ENCODE measurements around the gene EIF2AK3.
"Not testable (repeated sequence)": the region's sequence is repeated elsewhere in the genome, so short reads cannot be mapped to it uniquely, and the experiment has no call there.

Gene EIF2AK3

DNA sequence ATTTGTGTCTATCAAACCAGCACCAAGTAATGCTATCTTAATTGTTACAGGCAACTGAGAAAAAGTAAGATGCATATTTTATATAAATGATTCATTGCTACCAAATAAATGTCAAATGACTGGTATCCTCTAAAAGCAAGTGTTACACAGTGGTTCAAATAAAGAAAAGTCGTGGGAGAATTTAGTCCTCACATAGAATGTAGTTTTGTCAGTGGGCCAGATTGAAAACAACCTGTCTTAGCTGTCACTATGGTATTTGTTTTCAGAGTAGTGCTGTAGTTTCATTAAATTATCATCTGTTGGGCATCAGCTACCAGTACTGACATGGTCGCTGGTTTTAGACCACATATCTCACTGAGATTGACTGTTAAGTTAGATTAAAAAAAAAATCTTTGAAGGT is 10.2 kb upstream of the EIF2AK3 start:
- DNase-seq (ENCODE audit: low read depth, low spot score): no peak

GRCh38 chr2:88636026-88636425 is 8.8 kb upstream of the EIF2AK3 start:
- DNase-seq (ENCODE audit: low read depth, low spot score): no peak

GRCh38 chr2:88632569-88632968 is 5.3 kb upstream of the EIF2AK3 start:
- DNase-seq (ENCODE audit: low read depth, low spot score): no peak

GRCh38 chr2:88628571-88628939 is 1.3 kb upstream of the EIF2AK3 start:
- no peak for DNase-seq (ENCODE audit: low read depth, low spot score)

DNA sequence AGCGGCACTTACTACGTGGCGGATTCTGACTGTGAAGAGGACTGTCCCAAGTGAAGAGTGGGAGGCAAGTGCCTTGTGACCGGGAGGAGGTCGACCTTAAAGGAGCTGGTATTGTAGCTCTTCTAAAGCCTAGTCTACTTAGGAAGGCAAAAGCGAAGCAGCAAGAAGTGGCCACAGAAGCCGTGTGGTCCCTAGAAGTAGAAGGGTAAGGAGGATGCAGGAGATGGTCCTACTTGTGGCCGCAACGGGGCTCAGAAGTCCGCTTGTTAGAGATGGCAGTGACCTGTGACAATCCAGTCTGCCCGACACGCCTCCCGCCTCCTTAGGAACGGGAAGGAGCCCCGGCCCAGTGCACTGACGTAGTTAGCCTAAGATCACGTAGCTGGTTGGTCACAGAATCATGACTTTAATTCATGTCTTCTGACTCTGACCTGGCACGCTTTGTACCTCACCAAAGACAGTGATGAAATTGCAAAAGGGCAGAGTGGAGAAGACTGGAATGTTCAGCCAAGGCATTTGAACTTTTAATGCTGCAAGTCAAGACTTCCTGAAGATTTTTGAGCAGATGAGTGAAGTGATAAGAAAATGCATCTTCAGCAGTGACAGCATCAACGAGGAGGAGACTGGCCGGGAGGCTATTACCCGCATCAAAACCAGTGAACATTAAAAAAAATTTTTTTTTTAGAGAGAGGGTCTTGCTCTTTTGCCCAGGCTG is 749 bp upstream of the EIF2AK3 start:
- peak; percentile 41 for DNase-seq (ENCODE audit: low read depth, low spot score)

- DNase-seq (ENCODE audit: low read depth, low spot score): peak; percentile 10
Observed at GRCh38 chr2:88626171-88627054, 851 bp downstream of the EIF2AK3 start.

- no peak for DNase-seq (ENCODE audit: low read depth, low spot score)
Observed at GRCh38 chr2:88624477-88624876, 2.8 kb downstream of the EIF2AK3 start.

DNA sequence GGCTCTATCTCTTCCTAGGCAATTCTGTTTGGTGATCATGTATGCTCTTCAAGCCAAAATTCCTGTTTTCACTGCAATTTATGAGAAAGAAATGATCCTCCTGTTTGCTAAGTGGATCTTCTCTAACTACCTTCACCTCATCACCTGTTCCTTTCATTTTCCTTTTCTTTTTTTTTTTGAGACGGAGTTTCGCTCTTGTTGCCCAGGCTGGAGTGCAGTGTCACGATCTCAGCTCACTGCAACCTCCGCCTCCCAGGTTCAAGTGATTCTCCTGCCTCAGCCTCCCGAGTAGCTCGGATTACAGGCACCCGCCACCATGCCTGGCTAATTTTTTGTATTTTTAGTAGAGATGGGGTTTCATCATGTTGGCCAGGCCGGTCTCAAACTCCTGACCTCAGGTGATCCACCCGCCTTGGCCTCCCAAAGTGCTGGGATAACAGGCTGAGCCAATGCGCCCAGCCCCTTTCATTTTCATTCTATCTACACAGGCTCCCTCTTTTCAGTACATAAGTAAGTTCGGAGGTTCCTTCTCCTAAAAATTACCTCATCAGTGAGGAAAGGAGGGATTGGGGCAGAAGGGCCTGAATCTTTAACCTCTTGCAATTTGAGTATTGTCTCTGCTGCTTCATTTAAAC is 3.3 kb downstream of the EIF2AK3 start:
- DNase-seq (ENCODE audit: low read depth, low spot score): not testable (repeated sequence)

- no peak for DNase-seq (ENCODE audit: low read depth, low spot score)
Observed at GRCh38 chr2:88622307-88622706, 5.0 kb downstream of the EIF2AK3 start.

DNA sequence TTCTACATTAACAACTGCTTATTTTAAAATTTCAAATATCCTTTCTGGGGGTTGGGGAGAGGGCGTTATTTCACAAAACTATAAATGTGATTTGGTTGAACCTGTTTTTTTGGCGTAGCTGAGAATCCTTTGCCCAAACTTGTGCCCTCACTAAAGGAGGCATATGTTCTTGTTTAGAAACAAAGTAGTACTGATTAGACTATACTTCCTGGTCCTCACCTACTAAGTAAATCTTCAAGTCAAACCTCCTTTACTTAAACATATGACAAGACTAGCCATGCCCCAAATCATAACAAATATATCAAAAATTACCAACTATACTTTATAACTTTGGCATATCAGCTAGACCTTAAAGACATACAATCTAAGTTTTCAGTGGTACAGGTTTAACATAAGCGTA is 5.8 kb downstream of the EIF2AK3 start:
- no peak for DNase-seq (ENCODE audit: low read depth, low spot score)

DNA sequence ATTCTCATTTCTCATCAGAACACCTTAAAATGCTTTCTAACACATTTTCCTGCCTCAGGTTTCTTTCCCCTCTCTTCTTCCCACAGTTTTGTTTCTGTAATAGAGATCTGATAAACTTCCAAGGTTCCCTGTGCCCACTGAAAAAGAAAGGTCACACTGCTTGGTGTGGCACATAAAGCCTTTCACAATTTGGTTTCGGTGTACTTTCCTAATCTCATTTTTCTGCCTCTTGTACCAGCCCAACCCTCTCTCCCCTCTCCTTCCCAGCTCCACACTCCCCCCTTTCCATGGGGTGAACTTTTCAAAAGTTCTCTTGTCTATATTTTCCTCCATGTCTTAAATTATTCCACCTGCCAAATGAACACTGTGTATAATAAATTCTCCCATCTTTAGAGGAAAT is 7.2 kb downstream of the EIF2AK3 start:
- no peak for DNase-seq (ENCODE audit: low read depth, low spot score)

DNA sequence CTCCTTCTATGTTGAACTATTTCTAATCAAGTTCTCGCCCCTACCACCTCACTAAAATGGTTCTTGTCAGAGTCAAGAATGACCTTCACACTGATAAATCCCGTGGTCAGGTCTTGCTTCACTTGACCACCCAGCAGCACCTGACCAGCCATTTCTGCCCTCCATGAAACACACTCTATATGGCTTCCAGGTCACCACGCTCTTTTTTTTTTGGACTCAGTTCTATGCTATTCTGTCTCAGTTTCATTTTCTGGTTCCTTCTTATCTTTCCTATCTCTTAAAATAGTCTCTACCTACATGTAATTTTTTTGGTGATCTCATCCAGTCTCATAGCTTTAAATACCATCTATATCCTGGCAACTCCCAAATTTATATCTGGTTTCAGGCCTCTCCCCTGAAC is 11.4 kb downstream of the EIF2AK3 start:
- no peak for DNase-seq (ENCODE audit: low read depth, low spot score)

DNA sequence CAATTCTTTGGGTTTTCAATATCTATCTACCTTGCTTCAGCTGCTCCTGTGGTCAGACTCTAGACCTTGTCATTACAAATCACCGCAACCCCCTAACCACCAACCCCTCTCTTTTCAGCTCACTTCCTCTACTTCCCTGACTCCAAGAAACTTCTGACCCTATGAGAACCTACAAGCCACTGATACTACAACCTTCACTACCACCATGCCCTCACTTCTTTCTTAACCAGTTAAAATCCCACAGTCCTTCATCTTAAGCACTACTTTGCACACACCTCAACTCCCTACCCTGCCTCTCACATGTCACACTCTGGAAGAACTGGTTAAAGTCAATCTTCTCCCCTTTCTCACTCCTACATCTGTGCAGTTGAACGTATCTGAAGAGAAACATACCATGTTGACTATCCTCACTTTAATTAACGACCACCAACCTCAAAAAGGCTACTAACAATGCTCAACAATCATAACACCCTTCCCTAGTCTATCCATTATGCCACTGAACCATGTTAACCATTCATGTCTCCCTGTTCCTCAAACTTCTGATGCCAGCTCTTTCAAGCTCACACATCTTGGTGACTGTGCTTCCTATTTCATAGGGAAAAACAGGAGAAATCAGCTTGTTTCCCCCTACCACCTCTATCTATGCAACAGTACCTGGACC is 12.6 kb downstream of the EIF2AK3 start:
- no peak for DNase-seq (ENCODE audit: low read depth, low spot score)

- DNase-seq (ENCODE audit: low read depth, low spot score): no peak
Observed at GRCh38 chr2:88613921-88614320, 13.3 kb downstream of the EIF2AK3 start.

- no peak for DNase-seq (ENCODE audit: low read depth, low spot score)
Observed at GRCh38 chr2:88608184-88608583, 19.1 kb downstream of the EIF2AK3 start.

DNA sequence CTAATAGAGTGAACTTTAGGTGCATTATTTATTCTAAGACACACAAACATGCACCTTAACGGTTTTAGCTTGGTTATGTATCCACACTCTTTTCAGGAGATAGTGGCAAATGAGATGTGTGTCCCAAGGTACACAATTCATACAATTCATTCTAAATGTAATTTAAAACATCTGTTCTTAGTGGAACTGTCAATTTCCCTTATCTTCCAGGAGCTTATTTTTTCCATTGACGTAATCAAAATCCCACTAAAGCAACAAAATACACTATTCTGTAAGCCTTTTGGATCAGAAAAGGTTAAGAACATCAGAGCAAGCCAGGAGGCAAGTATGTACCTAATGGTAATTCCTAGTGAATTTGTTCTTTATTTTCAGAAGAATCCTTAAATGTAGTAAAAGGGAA is 19.8 kb downstream of the EIF2AK3 start:
- DNase-seq (ENCODE audit: low read depth, low spot score): no peak

GRCh38 chr2:88606371-88607030 is 20.8 kb downstream of the EIF2AK3 start:
- no peak for DNase-seq (ENCODE audit: low read depth, low spot score)

DNA sequence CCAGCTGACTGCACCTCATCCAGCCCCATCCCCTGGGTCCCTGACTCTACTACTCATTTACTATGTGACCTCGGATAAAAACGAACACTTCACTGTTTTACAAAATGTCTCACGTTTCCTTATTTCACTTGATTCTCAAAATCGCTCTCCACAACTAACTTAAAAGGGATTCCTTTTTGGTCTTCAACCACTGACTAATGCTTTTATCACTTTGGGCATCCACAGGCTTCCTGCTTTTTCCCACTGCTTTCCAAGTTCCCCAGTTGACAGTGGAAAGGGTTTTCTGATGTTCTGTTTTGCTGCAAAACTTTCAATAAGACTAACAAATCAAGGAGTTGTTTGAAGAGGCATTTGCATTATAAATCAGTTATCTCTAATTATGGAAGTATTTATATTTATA is 24.1 kb downstream of the EIF2AK3 start:
- no peak for DNase-seq (ENCODE audit: low read depth, low spot score)

- no peak for DNase-seq (ENCODE audit: low read depth, low spot score)
Observed at GRCh38 chr2:88602022-88602421, 25.2 kb downstream of the EIF2AK3 start.

DNA sequence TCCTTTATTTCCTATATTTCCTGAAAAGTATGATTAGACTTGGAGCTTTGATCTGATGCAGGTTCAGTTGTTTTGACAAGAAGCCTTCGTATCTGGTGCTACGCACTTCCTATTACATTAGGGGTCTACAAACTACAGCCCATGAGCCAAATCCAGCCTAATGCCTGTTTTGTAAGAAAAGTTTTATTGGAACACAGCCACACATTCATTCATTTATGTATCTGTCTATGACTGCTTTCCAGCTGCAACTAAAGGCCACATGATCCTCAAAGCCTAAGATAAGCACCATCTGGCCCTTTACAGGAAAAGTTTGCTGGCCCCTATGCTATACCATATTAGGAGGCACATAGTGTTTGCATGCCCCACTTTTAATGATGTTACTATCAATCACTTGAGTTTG is 26.0 kb downstream of the EIF2AK3 start:
- no peak for DNase-seq (ENCODE audit: low read depth, low spot score)

DNA sequence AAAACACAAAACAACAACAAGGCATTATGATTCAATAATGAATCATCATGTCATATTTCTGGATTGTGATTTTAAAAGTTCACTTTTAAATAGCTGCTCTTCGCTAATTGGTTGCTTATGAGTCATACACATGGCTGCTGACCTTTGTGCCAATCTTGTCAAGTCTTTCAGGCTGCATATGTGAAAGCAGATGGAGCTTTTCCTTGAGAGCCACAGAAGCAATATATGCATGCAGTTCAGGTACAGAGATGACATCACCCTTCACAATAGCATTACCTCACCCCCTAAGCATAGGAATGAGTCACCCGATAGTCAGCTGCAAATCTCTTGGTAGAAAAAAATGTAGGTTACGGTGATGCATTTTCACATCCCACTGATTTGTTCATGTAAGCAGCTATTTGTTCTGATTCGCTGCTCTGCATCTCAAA is 27.2 kb downstream of the EIF2AK3 start:
- DNase-seq (ENCODE audit: low read depth, low spot score): peak; percentile 11

GRCh38 chr2:88599527-88599926 is 27.7 kb downstream of the EIF2AK3 start:
- no peak for DNase-seq (ENCODE audit: low read depth, low spot score)

Measured in activated CD4-positive, CD25-positive, alpha-beta regulatory T cell treated with anti-CD3 and anti-CD28 coated beads, Interleukin-2, amount 50 U/mL, for 16 hours (primary cell).